ENCODE measurements around the gene EFHC1.
A peak's percentile ranks its signal among the peaks of the same experiment; 100 is the strongest.

EFHC1 gene

GRCh38 chr6:52566201-52566600 is 146.1 kb downstream of the EFHC1 start:
- H3K36me3 ChIP-seq (ENCODE audit: control insufficient read depth, insufficient read depth, low read length): no peaks in the 10 kb centered on the region
- peaks cover 18% of the 10 kb centered on the region for H3K4me1 ChIP-seq (ENCODE audit: control insufficient read depth, insufficient read depth, low read length)
- no peaks in the 10 kb centered on the region for H3K27me3 ChIP-seq (ENCODE audit: control insufficient read depth, insufficient read depth, low read length)
- H3K9ac ChIP-seq (ENCODE audit: low read length): no peak overlapping the region
- H3K27ac ChIP-seq (ENCODE audit: low read depth, low read length): no peak overlapping the region
- no peak overlapping the region for H3K4me3 ChIP-seq (ENCODE audit: low read length)

- no peaks in the 10 kb centered on the region for H3K36me3 ChIP-seq (ENCODE audit: control insufficient read depth, insufficient read depth, low read length)
- H3K27ac ChIP-seq (ENCODE audit: low read depth, low read length): no peak overlapping the region
- H3K4me3 ChIP-seq (ENCODE audit: low read length): no peak overlapping the region
- peaks cover 20% of the 10 kb centered on the region for H3K4me1 ChIP-seq (ENCODE audit: control insufficient read depth, insufficient read depth, low read length)
- no peaks in the 10 kb centered on the region for H3K27me3 ChIP-seq (ENCODE audit: control insufficient read depth, insufficient read depth, low read length)
- no peak overlapping the region for H3K9ac ChIP-seq (ENCODE audit: low read length)
Observed at GRCh38 chr6:52566853-52567279, 146.7 kb downstream of the EFHC1 start.

GRCh38 chr6:52568320-52568719 is 148.2 kb downstream of the EFHC1 start:
- Histone ChIP-seq H3K9ac (ENCODE audit: low read length) (no peak overlapping the region), H3K4me1 (ENCODE audit: control insufficient read depth, insufficient read depth, low read length) (peaks cover 24% of the 10 kb centered on the region), H3K36me3 (ENCODE audit: control insufficient read depth, insufficient read depth, low read length) (no peaks in the 10 kb centered on the region), H3K27me3 (ENCODE audit: control insufficient read depth, insufficient read depth, low read length) (no peaks in the 10 kb centered on the region), H3K27ac (ENCODE audit: low read depth, low read length) (no peak overlapping the region), H3K4me3 (ENCODE audit: low read length) (no peak overlapping the region)

- Histone ChIP-seq H3K4me3 (ENCODE audit: low read length) (no peak overlapping the region), H3K9ac (ENCODE audit: low read length) (no peak overlapping the region), H3K27ac (ENCODE audit: low read depth, low read length) (peak overlapping the region; percentile 46), H3K36me3 (ENCODE audit: control insufficient read depth, insufficient read depth, low read length) (no peaks in the 10 kb centered on the region), H3K4me1 (ENCODE audit: control insufficient read depth, insufficient read depth, low read length) (peaks cover 29% of the 10 kb centered on the region), H3K27me3 (ENCODE audit: control insufficient read depth, insufficient read depth, low read length) (no peaks in the 10 kb centered on the region)
Observed at GRCh38 chr6:52570291-52570700, 150.2 kb downstream of the EFHC1 start.

- peak overlapping the region; percentile 46 for H3K27ac ChIP-seq (ENCODE audit: low read depth, low read length)
- no peak overlapping the region for H3K4me3 ChIP-seq (ENCODE audit: low read length)
- peaks cover 29% of the 10 kb centered on the region for H3K4me1 ChIP-seq (ENCODE audit: control insufficient read depth, insufficient read depth, low read length)
- H3K9ac ChIP-seq (ENCODE audit: low read length): no peak overlapping the region
- H3K27me3 ChIP-seq (ENCODE audit: control insufficient read depth, insufficient read depth, low read length): no peaks in the 10 kb centered on the region
- H3K36me3 ChIP-seq (ENCODE audit: control insufficient read depth, insufficient read depth, low read length): no peaks in the 10 kb centered on the region
Observed at GRCh38 chr6:52571099-52571755, 151.1 kb downstream of the EFHC1 start.

- no peak overlapping the region for H3K4me3 ChIP-seq (ENCODE audit: low read length)
- H3K4me1 ChIP-seq (ENCODE audit: control insufficient read depth, insufficient read depth, low read length): peaks cover 24% of the 10 kb centered on the region
- no peak overlapping the region for H3K9ac ChIP-seq (ENCODE audit: low read length)
- no peak overlapping the region for H3K27ac ChIP-seq (ENCODE audit: low read depth, low read length)
- H3K36me3 ChIP-seq (ENCODE audit: control insufficient read depth, insufficient read depth, low read length): no peaks in the 10 kb centered on the region
- H3K27me3 ChIP-seq (ENCODE audit: control insufficient read depth, insufficient read depth, low read length): no peaks in the 10 kb centered on the region
Observed at GRCh38 chr6:52572536-52572935, 152.4 kb downstream of the EFHC1 start.

- no peak overlapping the region for H3K27ac ChIP-seq (ENCODE audit: low read depth, low read length)
- H3K27me3 ChIP-seq (ENCODE audit: control insufficient read depth, insufficient read depth, low read length): no peaks in the 10 kb centered on the region
- no peak overlapping the region for H3K9ac ChIP-seq (ENCODE audit: low read length)
- H3K36me3 ChIP-seq (ENCODE audit: control insufficient read depth, insufficient read depth, low read length): no peaks in the 10 kb centered on the region
- peak overlapping the region; percentile 17 for H3K4me3 ChIP-seq (ENCODE audit: low read length)
- peaks cover 26% of the 10 kb centered on the region for H3K4me1 ChIP-seq (ENCODE audit: control insufficient read depth, insufficient read depth, low read length)
Observed at GRCh38 chr6:52573295-52573694, 153.2 kb downstream of the EFHC1 start.
